GM18951 (cell line): ENCODE results near the gene TAS2R39.

Experiments used
- POLR2A ChIP-seq: IDR thresholded peaks from 4 replicates; pipeline ENCODE4 v1.6.1; 2011; ENCODE audit warnings: mild to moderate bottlenecking; ENCODE audit not compliant: insufficient read length, insufficient read depth; ENCODE audit errors: extremely low read depth
- in situ Hi-C: fragments of 300-500 bp; cut with MboI; formaldehyde crosslinking; loops from one replicate; pipeline ENCODE4 v1.12.0; 2022; ENCODE audit warnings: low sequenced_read_pairs, mixed read lengths, inconsistent platforms; ENCODE audit not compliant: unreplicated experiment

The TAS2R39 gene

DNA sequence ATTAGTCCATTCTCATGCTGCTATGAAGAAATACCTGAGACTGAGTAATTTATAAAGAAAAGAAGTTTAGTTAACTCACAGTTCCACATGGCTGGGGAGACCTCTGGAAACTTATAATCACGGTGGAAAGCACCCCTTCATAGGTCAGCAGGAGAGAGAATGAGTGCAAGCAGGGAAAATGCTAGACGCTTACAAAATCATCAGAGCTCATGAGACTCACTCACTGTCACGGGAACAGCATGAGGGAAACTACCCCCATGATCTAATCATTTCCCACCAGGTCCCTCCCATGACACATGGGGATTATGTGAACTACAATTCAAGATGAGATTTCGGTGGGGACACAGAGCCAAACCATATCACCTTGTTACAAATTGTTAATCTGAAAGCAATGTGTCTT, 15.8 kb downstream of the TAS2R39 start:
- in situ Hi-C loops, result no loop called here
- TF ChIP-seq POLR2A, result no peak

GRCh38 chr7:143202161-143202560, 18.9 kb downstream of the TAS2R39 start:
- TF ChIP-seq POLR2A, result no peak
- in situ Hi-C loops, result loop anchor here (25.0 kb wide), 1 partner anchor 340 kb away; the partner anchor contains the start of gene EPHB6

DNA sequence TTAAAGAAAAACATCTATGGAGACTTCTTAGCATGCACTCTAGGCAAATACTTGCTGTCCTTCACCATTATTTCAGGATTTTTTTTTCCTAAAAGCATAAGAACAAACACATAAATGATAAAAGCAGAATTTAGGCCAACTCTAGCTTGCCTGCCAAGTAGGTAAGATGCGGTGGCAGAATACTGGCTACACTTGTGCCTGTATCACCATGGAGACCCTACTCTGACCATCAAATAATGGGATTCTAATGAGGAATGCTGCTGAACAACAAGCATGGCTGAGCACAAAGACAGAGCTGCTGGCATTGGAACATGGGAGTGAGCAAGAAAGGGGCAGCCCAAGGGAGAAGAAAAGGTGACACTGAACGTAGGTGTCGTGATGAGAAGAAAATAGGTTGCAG, 20.2 kb downstream of the TAS2R39 start:
- in situ Hi-C loops, result loop anchor here (25.0 kb wide), 1 partner anchor 341 kb away; the partner anchor contains the start of gene EPHB6

GRCh38 chr7:143205560-143206293, 22.5 kb downstream of the TAS2R39 start:
- no peak for TF ChIP-seq POLR2A
- in situ Hi-C loops, result loop anchor here (25.0 kb wide), 1 partner anchor 343 kb away; the partner anchor contains the start of gene EPHB6

More for the DNA sequence above, 20.2 kb downstream of the TAS2R39 start:
- no peak for TF ChIP-seq POLR2A

DNA sequence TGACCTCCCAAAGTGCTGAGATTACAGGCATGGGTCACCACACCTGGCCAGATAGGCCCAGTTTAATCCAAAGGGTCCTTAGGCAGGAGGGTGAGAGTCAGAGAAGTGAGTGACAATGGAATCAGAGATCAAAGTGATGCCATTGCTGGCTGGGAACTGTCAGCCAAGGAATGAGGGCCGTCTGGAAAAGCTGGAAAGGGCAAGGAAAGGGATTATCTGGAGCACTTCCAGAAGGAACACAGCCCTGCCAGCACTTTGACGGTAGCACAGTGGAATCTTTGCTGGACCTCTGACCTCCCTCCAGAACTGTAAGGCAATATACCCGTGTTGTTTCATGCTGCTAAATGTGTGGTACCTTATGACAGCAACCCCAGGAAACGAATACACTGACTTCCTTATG, 27.3 kb downstream of the TAS2R39 start:
- in situ Hi-C loops, result loop anchor here (25.0 kb wide), 1 partner anchor 348 kb away; the partner anchor contains the start of gene EPHB6

GRCh38 chr7:143213478-143213877, 30.3 kb downstream of the TAS2R39 start:
- in situ Hi-C loops, result loop anchor here (25.0 kb wide), 1 partner anchor 351 kb away; the partner anchor contains the start of gene EPHB6

More for the DNA sequence above, 27.3 kb downstream of the TAS2R39 start:
- no peak for TF ChIP-seq POLR2A

GRCh38 chr7:143214789-143215679, 31.8 kb downstream of the TAS2R39 start:
- in situ Hi-C loops, result loop anchor here (5.0 to 25.0 kb wide), 2 partner anchors 208 to 353 kb away; partner anchors contain the start of gene EPHB6
- no peak for TF ChIP-seq POLR2A

DNA sequence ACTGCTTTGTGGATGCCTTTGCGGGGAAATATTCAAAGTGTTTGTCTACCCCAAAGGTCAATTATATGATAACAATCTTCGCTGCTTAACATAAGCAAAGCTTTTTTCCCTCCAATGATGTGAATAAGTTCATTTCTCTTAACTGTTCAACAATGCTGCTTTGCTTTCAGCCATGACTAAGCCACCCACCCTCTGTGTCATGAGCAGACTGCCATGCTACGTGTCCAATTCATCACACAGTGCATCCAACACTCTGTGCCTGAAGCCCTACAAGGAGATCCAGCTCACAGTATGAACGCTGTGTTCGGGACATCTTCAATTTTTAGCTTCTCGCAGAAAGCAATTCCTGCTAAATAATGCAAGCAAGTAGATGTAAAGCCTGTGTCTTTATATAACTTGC, 32.9 kb downstream of the TAS2R39 start:
- TF ChIP-seq POLR2A, result no peak
- in situ Hi-C loops, result loop anchor here (5.0 to 25.0 kb wide), 2 partner anchors 209 to 354 kb away; partner anchors contain the start of gene EPHB6

- no peak for TF ChIP-seq POLR2A
- in situ Hi-C loops, result loop anchor here (5.0 to 25.0 kb wide), 2 partner anchors 209 to 354 kb away; partner anchors contain the start of gene EPHB6
Observed at GRCh38 chr7:143216686-143217085, 33.5 kb downstream of the TAS2R39 start.

DNA sequence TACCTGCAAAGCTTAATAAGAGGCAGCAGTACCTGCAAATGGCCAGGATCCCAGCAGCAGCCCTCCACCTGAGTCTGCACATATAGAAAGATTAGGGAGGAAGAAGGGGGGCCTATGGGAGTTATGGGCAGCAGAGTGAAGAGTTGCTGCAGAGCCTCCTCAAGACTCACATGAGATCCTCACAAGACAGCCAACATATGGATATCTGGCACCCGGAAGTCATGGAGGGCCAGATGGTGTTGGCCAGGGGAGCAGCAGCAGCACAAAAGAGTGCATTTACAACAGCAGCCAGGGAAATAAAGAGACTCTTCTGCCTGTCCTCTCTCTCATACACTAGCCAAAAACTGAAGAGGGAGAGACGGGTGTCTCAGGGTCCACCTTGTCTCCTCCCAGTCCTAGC, 34.6 kb downstream of the TAS2R39 start:
- in situ Hi-C loops, result loop anchor here (5.0 to 25.0 kb wide), 2 partner anchors 211 to 356 kb away; partner anchors contain the start of gene EPHB6
- no peak for TF ChIP-seq POLR2A

DNA sequence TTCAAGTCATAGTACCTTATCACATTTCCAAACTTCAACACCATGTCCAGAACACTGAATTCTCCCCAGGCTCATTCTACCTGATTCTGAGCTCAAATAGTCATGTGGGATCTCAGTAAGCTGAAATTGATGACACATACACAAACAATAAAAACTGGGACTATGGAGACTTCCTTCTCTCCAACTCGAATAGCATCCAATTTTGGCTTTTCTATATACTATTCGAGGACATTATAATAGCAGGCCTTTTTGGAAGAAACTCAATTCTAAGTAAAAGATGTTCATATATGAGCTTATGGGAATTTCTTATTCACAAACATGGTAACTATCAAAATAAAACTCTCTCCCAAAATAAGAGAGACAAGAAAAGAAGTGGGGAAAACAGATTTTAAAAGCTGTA, 38.1 kb downstream of the TAS2R39 start:
- TF ChIP-seq POLR2A, result no peak
- in situ Hi-C loops, result loop anchor here (25.0 kb wide), 1 partner anchor 359 kb away; the partner anchor contains the start of gene EPHB6

GRCh38 chr7:143221737-143222136, 38.5 kb downstream of the TAS2R39 start, which contains the start of gene TAS2R40:
Gene TAS2R40 (plus strand): TSS chr7:143222037. CDS start chr7:143222079, 42 bp downstream.
- TF ChIP-seq POLR2A, result no peak
- in situ Hi-C loops, result loop anchor here (25.0 kb wide), 1 partner anchor 359 kb away; the partner anchor contains the start of gene EPHB6

GRCh38 chr7:143222782-143223181, 39.6 kb downstream of the TAS2R39 start:
- TF ChIP-seq POLR2A, result no peak
- in situ Hi-C loops, result loop anchor here (25.0 kb wide), 1 partner anchor 360 kb away; the partner anchor contains the start of gene EPHB6
